ENCODE data around the gene LONRF3. TPM values are rescaled to one million over a fixed set of nuclear protein-coding genes. Genes with fewer than 3 reads are reported as not detected.
"Not testable (repeated sequence)": the region's sequence is repeated elsewhere in the genome, so short reads cannot be mapped to it uniquely, and the experiment has no call there.

Gene LONRF3
- polyA plus RNA-seq, 3 donors = 1.2 to 4.9 (median 1.6) TPM

DNA sequence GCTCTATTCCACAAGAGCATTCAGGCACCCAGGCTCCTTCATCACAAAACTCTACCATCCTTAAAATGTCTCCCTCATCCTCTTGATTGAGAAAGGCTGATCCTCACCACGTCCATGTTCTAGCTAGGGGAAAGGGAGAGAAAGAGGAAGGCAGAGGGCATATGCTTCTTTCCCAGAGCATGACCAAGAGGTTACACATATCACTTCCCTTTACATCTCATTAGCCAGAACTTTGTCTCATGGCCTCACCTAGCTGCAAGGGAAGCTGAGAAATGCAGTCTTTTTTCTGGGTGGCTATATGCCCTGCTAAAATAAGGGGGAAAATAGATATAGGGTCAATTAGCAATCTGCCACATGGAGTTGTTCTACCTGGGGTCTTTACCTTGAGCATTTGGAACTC lies 42.7 kb downstream of the LONRF3 start:
- Histone ChIP-seq H3K4me3 (replicated peaks in 1 of 3; ENCODE audit: low read depth in 2 of 3, low read length in 3 of 3) (no peak overlapping the region), H3K27ac (ENCODE audit: low read depth in 1 of 2, low read length in 2 of 2) (peak overlapping the region in 1 of 2 donors; percentile 86), H4K20me1 (ENCODE audit: insufficient read depth, low read length) (no peaks in the 10 kb centered on the region), H3K79me2 (ENCODE audit: insufficient read depth, low read length) (no peaks in the 10 kb centered on the region), H3K27me3 (ENCODE audit: control insufficient read depth in 2 of 2, insufficient read depth in 2 of 2, low read length in 2 of 2) (no peaks in the 10 kb centered on the region), H2AFZ (ENCODE audit: insufficient read depth, low read depth, low read length, poor library complexity, severe bottlenecking) (no peak overlapping the region), H3K9ac (ENCODE audit: insufficient read depth, low read length, poor library complexity, severe bottlenecking) (no peak overlapping the region), H3K4me1 (ENCODE audit: control insufficient read depth in 1 of 2, insufficient read depth in 2 of 2, low read length in 2 of 2) (peaks cover 31 to 33% of the 10 kb centered on the region in 2 donors), H3K36me3 (replicated peaks in 1 of 2; ENCODE audit: control insufficient read depth in 1 of 2, insufficient read depth in 2 of 2, low read length in 2 of 2) (peaks cover 2 to 35% of the 10 kb centered on the region in 2 donors), H3K9me3 (replicated peaks in 1 of 2; ENCODE audit: control insufficient read depth in 1 of 2, insufficient read depth in 1 of 2, low read length in 2 of 2) (peaks cover 10 to 12% of the 10 kb centered on the region in 2 donors), H3K4me2 (replicated peaks; ENCODE audit: extremely low read depth, low read length, poor library complexity, severe bottlenecking) (no peak overlapping the region)
- Mint-ChIP-seq H3K9me3 (peaks cover 3 to 21% (median 13%) of the 10 kb centered on the region in 7 donors), H3K27ac (peak overlapping the region; percentile 89 to 96 (median 93)), H3K27me3 (ENCODE audit: low read depth in 3 of 3) (peaks cover 0 to 5% (median 0%) of the 10 kb centered on the region in 3 donors), H3K4me1 (peaks cover 31% of the 10 kb centered on the region), H3K36me3 (peaks cover 28 to 47% of the 10 kb centered on the region in 2 donors), H3K4me3 (no peak overlapping the region)
- peak; percentile 64 to 74 (median 65) for DNase-seq
- WGBS (ENCODE audit: insufficient coverage) = no CpG with 5 or more reads among the region's 1 CpG
- TF ChIP-seq, protein P1, sequence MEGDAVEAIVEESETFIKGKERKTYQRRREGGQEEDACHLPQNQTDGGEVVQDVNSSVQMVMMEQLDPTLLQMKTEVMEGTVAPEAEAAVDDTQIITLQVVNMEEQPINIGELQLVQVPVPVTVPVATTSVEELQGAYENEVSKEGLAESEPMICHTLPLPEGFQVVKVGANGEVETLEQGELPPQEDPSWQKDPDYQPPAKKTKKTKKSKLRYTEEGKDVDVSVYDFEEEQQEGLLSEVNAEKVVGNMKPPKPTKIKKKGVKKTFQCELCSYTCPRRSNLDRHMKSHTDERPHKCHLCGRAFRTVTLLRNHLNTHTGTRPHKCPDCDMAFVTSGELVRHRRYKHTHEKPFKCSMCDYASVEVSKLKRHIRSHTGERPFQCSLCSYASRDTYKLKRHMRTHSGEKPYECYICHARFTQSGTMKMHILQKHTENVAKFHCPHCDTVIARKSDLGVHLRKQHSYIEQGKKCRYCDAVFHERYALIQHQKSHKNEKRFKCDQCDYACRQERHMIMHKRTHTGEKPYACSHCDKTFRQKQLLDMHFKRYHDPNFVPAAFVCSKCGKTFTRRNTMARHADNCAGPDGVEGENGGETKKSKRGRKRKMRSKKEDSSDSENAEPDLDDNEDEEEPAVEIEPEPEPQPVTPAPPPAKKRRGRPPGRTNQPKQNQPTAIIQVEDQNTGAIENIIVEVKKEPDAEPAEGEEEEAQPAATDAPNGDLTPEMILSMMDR (IDR thresholded peaks at IDR 0.05) = no peak
- intact Hi-C loops (cut with micrococcal nuclease) = loop anchor here in 1 of 2 donors (5.0 kb wide), 1 partner anchor 40 kb away; no protein-coding TSS in a partner anchor

- Mint-ChIP-seq H3K4me3 (no peak overlapping the region), H3K9me3 (peaks cover 0 to 14% (median 0%) of the 10 kb centered on the region in 7 donors), H3K27ac (no peak overlapping the region), H3K27me3 (ENCODE audit: low read depth in 3 of 3) (peaks cover 0 to 1% (median 0%) of the 10 kb centered on the region in 3 donors), H3K4me1 (peaks cover 5% of the 10 kb centered on the region), H3K36me3 (peaks cover 8 to 11% of the 10 kb centered on the region in 2 donors)
- no peak overlapping the region for H3K27ac ChIP-seq (ENCODE audit: low read depth in 1 of 2, low read length in 2 of 2)
- no CpG with 5 or more reads among the region's 5 CpGs for WGBS (ENCODE audit: insufficient coverage)
- no peak overlapping the region for H3K4me3 ChIP-seq (replicated peaks in 1 of 3; ENCODE audit: low read depth in 2 of 3, low read length in 3 of 3)
- TF ChIP-seq, protein P1 (IDR thresholded peaks at IDR 0.05) = no peak
- no peak for DNase-seq
- H3K4me2 ChIP-seq (replicated peaks; ENCODE audit: extremely low read depth, low read length, poor library complexity, severe bottlenecking) = no peak overlapping the region
- no peak overlapping the region for H2AFZ ChIP-seq (ENCODE audit: insufficient read depth, low read depth, low read length, poor library complexity, severe bottlenecking)
- H3K4me1 ChIP-seq (ENCODE audit: control insufficient read depth in 1 of 2, insufficient read depth in 2 of 2, low read length in 2 of 2) = peaks cover 5 to 12% of the 10 kb centered on the region in 2 donors
- H3K9me3 ChIP-seq (replicated peaks in 1 of 2; ENCODE audit: control insufficient read depth in 1 of 2, insufficient read depth in 1 of 2, low read length in 2 of 2) = no peaks in the 10 kb centered on the region
- H4K20me1 ChIP-seq (ENCODE audit: insufficient read depth, low read length) = no peaks in the 10 kb centered on the region
- H3K36me3 ChIP-seq (replicated peaks in 1 of 2; ENCODE audit: control insufficient read depth in 1 of 2, insufficient read depth in 2 of 2, low read length in 2 of 2) = peaks cover 0 to 18% of the 10 kb centered on the region in 2 donors
- intact Hi-C loops (cut with micrococcal nuclease) = no loop called here
- no peak overlapping the region for H3K9ac ChIP-seq (ENCODE audit: insufficient read depth, low read length, poor library complexity, severe bottlenecking)
- H3K27me3 ChIP-seq (ENCODE audit: control insufficient read depth in 2 of 2, insufficient read depth in 2 of 2, low read length in 2 of 2) = no peaks in the 10 kb centered on the region
- H3K79me2 ChIP-seq (ENCODE audit: insufficient read depth, low read length) = no peaks in the 10 kb centered on the region
Measured at GRCh38 chrX:119025900-119026299, 51.5 kb downstream of the LONRF3 start.

- H3K9me3 ChIP-seq (replicated peaks in 1 of 2; ENCODE audit: control insufficient read depth in 1 of 2, insufficient read depth in 1 of 2, low read length in 2 of 2); H4K20me1 ChIP-seq (ENCODE audit: insufficient read depth, low read length); DNase-seq; H3K27me3 Mint-ChIP-seq (ENCODE audit: low read depth in 3 of 3); intact Hi-C loops (cut with micrococcal nuclease); H3K36me3 Mint-ChIP-seq; H3K27me3 ChIP-seq (ENCODE audit: control insufficient read depth in 2 of 2, insufficient read depth in 2 of 2, low read length in 2 of 2); H3K4me1 Mint-ChIP-seq; H2AFZ ChIP-seq (ENCODE audit: insufficient read depth, low read depth, low read length, poor library complexity, severe bottlenecking); H3K4me2 ChIP-seq (replicated peaks; ENCODE audit: extremely low read depth, low read length, poor library complexity, severe bottlenecking); H3K4me3 ChIP-seq (replicated peaks in 1 of 3; ENCODE audit: low read depth in 2 of 3, low read length in 3 of 3); H3K27ac ChIP-seq (ENCODE audit: low read depth in 1 of 2, low read length in 2 of 2); H3K9ac ChIP-seq (ENCODE audit: insufficient read depth, low read length, poor library complexity, severe bottlenecking); H3K79me2 ChIP-seq (ENCODE audit: insufficient read depth, low read length); H3K4me3 Mint-ChIP-seq: not testable (repeated sequence)
- peaks cover 0 to 18% of the 10 kb centered on the region in 2 donors for H3K36me3 ChIP-seq (replicated peaks in 1 of 2; ENCODE audit: control insufficient read depth in 1 of 2, insufficient read depth in 2 of 2, low read length in 2 of 2)
- peaks cover 5 to 12% of the 10 kb centered on the region in 2 donors for H3K4me1 ChIP-seq (ENCODE audit: control insufficient read depth in 1 of 2, insufficient read depth in 2 of 2, low read length in 2 of 2)
- no CpG with 5 or more reads among the region's 2 CpGs for WGBS (ENCODE audit: insufficient coverage)
- H3K9me3 Mint-ChIP-seq = peaks cover 0 to 14% (median 0%) of the 10 kb centered on the region in 7 donors
- peak overlapping the region in 1 of 7 donors; percentile 16 for H3K27ac Mint-ChIP-seq
Measured at GRCh38 chrX:119026344-119026743, 51.9 kb downstream of the LONRF3 start.
